AG04449 (cell line): Measurements from ENCODE around the gene GLYATL2.

Experiments used
- CTCF ChIA-PET: fragments of 350-600 bp; formaldehyde crosslinking; extraction: SDS; loops from one replicate; lab custom pipeline; 2021; ENCODE audit warnings: antibody characterized with exemption; lab: Yijun Ruan, JAX
- POLR2A ChIA-PET: fragments of 400-600, 350-600 bp; formaldehyde crosslinking; extraction: SDS; loops from one replicate; lab custom pipeline; 2020; ENCODE audit warnings: antibody characterized with exemption, inconsistent platforms; lab: Yijun Ruan, JAX
- DNase-seq: peaks from one replicate; pipeline ENCODE4 v3.0.0-alpha.2; 2010; ENCODE audit warnings: low read depth, low spot score
- H3K4me3 ChIP-seq: 2 replicates; pipeline ENCODE4 v1.5.1; 2011; ENCODE audit warnings: low read depth, mild to moderate bottlenecking, control low read depth, low read length
- CTCF ChIP-seq: IDR thresholded peaks from one replicate; pipeline ENCODE4 v1.5.1; 2011; ENCODE audit warnings: mild to moderate bottlenecking, moderate library complexity, low read length, control low read depth, inconsistent platforms; ENCODE audit not compliant: insufficient read depth; ENCODE audit errors: missing control alignments

GLYATL2 gene

DNA sequence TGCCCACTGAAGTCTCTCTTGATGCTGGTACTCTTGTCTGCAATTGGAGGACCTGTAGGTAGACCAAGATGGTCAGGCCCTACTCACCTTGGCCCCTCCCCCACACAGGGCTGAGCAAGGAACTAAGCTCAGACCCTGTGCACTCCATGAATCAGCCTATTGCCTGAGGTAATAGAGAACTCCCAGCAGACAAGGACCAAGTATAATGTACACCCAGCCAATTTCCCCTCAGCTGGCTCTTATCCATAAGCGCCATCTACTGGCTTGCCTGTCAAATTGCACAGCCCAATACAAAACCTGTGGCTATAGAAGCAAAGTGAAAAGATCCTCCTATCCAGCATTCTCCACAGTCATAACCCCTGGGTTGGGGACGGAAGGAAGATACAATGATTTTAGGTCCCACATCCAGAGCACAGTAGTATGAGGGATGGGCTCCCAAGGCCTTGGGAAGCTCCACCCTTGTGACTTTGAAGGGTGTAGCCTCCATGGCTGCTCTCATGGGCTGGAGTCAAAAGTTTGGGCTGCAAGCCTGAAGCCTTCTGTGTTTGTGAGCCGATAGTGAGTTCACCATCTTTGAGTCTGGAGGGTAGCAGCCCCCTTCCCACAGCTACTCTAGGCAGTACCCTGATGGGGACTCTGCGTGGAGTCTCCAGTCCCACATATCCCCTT, 56.0 kb downstream of the GLYATL2 start:
- TF ChIP-seq CTCF: peak; percentile 71
- POLR2A ChIA-PET: no interaction called here
- no peak overlapping the region for H3K4me3 ChIP-seq
- DNase-seq: no peak
- CTCF ChIA-PET: interaction anchor here (0.6 to 7.0 kb wide), 26 partner anchors 9 to 222 kb away, joined by 3 to 74 read pairs (median 4); partner anchors contain the start of gene CNTF

- CTCF ChIA-PET: interaction anchor here (0.8 to 7.0 kb wide), 19 partner anchors 10 to 221 kb away, joined by 3 to 74 read pairs (median 4); partner anchors contain the start of gene CNTF
- TF ChIP-seq CTCF: no peak
- H3K4me3 ChIP-seq: no peak overlapping the region
- POLR2A ChIA-PET: no interaction called here
- DNase-seq: no peak
These were observed 56.6 kb downstream of the GLYATL2 start for GRCh38 chr11:58787903-58788302.

DNA sequence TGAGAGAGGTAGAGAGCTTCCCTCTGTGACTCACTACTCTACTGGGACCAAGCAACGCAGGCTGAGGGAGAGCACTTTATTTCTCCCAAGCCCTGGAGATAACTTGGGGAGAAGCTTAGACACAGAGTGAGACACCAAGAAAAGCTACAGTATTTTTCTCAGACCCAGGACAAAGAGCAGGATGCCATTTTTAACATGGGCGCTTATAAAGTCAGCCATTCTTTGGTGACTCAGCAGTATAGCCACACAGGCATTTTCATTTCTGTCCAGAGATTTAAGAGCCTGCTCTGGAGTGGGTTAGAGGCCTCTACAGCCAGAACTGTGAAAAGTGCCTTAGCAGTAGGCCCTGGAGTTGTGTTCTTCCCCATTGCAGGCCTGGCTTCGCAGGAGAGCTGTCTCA, 57.8 kb downstream of the GLYATL2 start:
- H3K4me3 ChIP-seq: no peak overlapping the region
- POLR2A ChIA-PET: no interaction called here
- CTCF ChIA-PET: interaction anchor here (1.0 to 7.0 kb wide), 5 partner anchors 11 to 210 kb away, joined by 3 to 74 read pairs (median 6); no protein-coding TSS in a partner anchor
- TF ChIP-seq CTCF: no peak
- DNase-seq: no peak

- H3K4me3 ChIP-seq: no peak overlapping the region
- no peak for TF ChIP-seq CTCF
- no peak for DNase-seq
- CTCF ChIA-PET: no interaction called here
- POLR2A ChIA-PET: no interaction called here
These were observed 59.5 kb downstream of the GLYATL2 start for GRCh38 chr11:58784995-58785394.
